Common myeloid progenitor, CD34-positive (primary cell): ENCODE data around the gene KDM4C.
"Not testable (repeated sequence)": the region's sequence is repeated elsewhere in the genome, so short reads cannot be mapped to it uniquely, and the experiment has no call there.

Experiments
- CTCF ChIA-PET: fragments of 350-600 bp; sonication (Branson Sonifier 250); formaldehyde crosslinking; loops from one replicate; lab custom pipeline; 2021; ENCODE audit warnings: antibody characterized with exemption; lab: Charles Lee
- POLR2A ChIA-PET: fragments of 350-600 bp; sonication (Branson Sonifier 250); formaldehyde crosslinking; loops from one replicate; lab custom pipeline; 2021; ENCODE audit warnings: antibody characterized with exemption; lab: Charles Lee
- DNase-seq, 3 donors: peaks; one replicate each; pipeline versions ENCODE4 v3.0.0 to v3.0.0-alpha.2; 2013
- H3K27ac ChIP-seq, 2 experiments: 1 replicate in 1 of 2; 2 replicates in 1 of 2; pipeline ENCODE4 v1.7.0; 2013; ENCODE audit warnings: inconsistent platforms in 2 of 2, low read length in 2 of 2, mild to moderate bottlenecking in 2 of 2, low read depth in 1 of 2, moderate library complexity in 1 of 2; ENCODE audit not compliant: severe bottlenecking in 2 of 2, insufficient read depth in 1 of 2, poor library complexity in 1 of 2
- H3K27me3 ChIP-seq, 5 experiments: replicated peaks in 2 of 5; 1 replicate in 3 of 5; 2 replicates in 2 of 5; pipeline versions ENCODE4 v1.6.1 to v1.7.0; 2013; ENCODE audit warnings: low read length in 4 of 5, mild to moderate bottlenecking in 2 of 5, moderate library complexity in 2 of 5, inconsistent platforms in 1 of 5; ENCODE audit not compliant: insufficient read depth in 5 of 5, control insufficient read depth in 4 of 5
- H3K36me3 ChIP-seq, 4 experiments: 1 replicate in 2 of 4; 2 replicates in 2 of 4; pipeline versions ENCODE4 v1.6.1 to v1.7.0; 2013; ENCODE audit warnings: low read length in 3 of 4, control low read depth in 1 of 4, mild to moderate bottlenecking in 1 of 4; ENCODE audit not compliant: control insufficient read depth in 4 of 4, insufficient read depth in 4 of 4
- H3K4me1 ChIP-seq, 4 experiments: 1 replicate in 3 of 4; 2 replicates in 1 of 4; pipeline versions ENCODE4 v1.6.1 to v1.7.1; 2013; ENCODE audit warnings: low read length in 3 of 4, mild to moderate bottlenecking in 3 of 4, control low read depth in 1 of 4, inconsistent platforms in 1 of 4, moderate library complexity in 1 of 4; ENCODE audit not compliant: control insufficient read depth in 4 of 4, insufficient read depth in 4 of 4; ENCODE audit errors: control extremely low read depth in 1 of 4
- H3K4me3 ChIP-seq, 7 experiments: 1 replicate in 4 of 7; 2 replicates in 3 of 7; pipeline versions ENCODE4 v1.5.1 to v1.7.0; 2013; ENCODE audit warnings: mild to moderate bottlenecking in 7 of 7, low read length in 6 of 7, moderate library complexity in 6 of 7, inconsistent platforms in 2 of 7, low read depth in 2 of 7, control low read depth in 1 of 7; ENCODE audit not compliant: insufficient read depth in 4 of 7, control insufficient read depth in 1 of 7; ENCODE audit errors: extremely low read depth in 1 of 7
- H3K9me3 ChIP-seq, 5 experiments: 1 replicate in 4 of 5; 2 replicates in 1 of 5; pipeline versions ENCODE4 v1.6.1 to v1.7.1; 2013; ENCODE audit warnings: low read length in 4 of 5, mild to moderate bottlenecking in 2 of 5, inconsistent platforms in 1 of 5, low read depth in 1 of 5, moderate library complexity in 1 of 5; ENCODE audit not compliant: control insufficient read depth in 4 of 5, insufficient read depth in 2 of 5; ENCODE audit errors: control extremely low read depth in 1 of 5
- WGBS: methylation state at CpG from one replicate; pipeline ENCODE4 v1.1.5; 2013; ENCODE audit not compliant: insufficient coverage; 5-methylcytosine and 5-hydroxymethylcytosine counted together

KDM4C gene

GRCh38 chr9:6944896-6945295, 187.1 kb downstream of the KDM4C start:
- no peaks in the 10 kb centered on the region for H3K27me3 ChIP-seq
- DNase-seq = no peak
- ChIA-PET CTCF (interaction anchor here (0.9 to 2.4 kb wide), 11 partner anchors 9 to 590 kb away, joined by 3 to 11 read pairs (median 6); no protein-coding TSS in a partner anchor), POLR2A (no interaction called here)
- peaks cover 9 to 20% (median 16%) of the 10 kb centered on the region in 4 experiments for H3K4me1 ChIP-seq
- no peaks in the 10 kb centered on the region for H3K9me3 ChIP-seq
- H3K36me3 ChIP-seq = no peaks in the 10 kb centered on the region
- H3K27ac ChIP-seq = no peak overlapping the region
- WGBS = no CpG with 5 or more reads among the region's 4 CpGs
- H3K4me3 ChIP-seq = no peak overlapping the region

GRCh38 chr9:6945816-6946215, 188.0 kb downstream of the KDM4C start:
- CTCF ChIA-PET = interaction anchor here (2.4 kb wide), 1 partner anchor 106 kb away, joined by 11 read pairs; no protein-coding TSS in a partner anchor
- POLR2A ChIA-PET = no interaction called here
- no peak for DNase-seq

GRCh38 chr9:6946583-6947166, 188.9 kb downstream of the KDM4C start:
- no peak overlapping the region for H3K4me3 ChIP-seq
- DNase-seq = no peak
- WGBS = no CpG with 5 or more reads among the region's 3 CpGs
- no peaks in the 10 kb centered on the region for H3K27me3 ChIP-seq
- no peaks in the 10 kb centered on the region for H3K9me3 ChIP-seq
- POLR2A ChIA-PET = no interaction called here
- H3K27ac ChIP-seq = no peak overlapping the region
- peaks cover 9 to 19% (median 15%) of the 10 kb centered on the region in 4 experiments for H3K4me1 ChIP-seq
- H3K36me3 ChIP-seq = no peaks in the 10 kb centered on the region
- CTCF ChIA-PET = interaction anchor here (1.4 to 1.5 kb wide), 2 partner anchors 10 to 15 kb away, joined by 3 to 4 read pairs; no protein-coding TSS in a partner anchor

More at GRCh38 chr9:6945816-6946215, 188.0 kb downstream of the KDM4C start:
- Histone ChIP-seq H3K27ac (no peak overlapping the region), H3K36me3 (no peaks in the 10 kb centered on the region), H3K4me1 (peaks cover 9 to 20% (median 16%) of the 10 kb centered on the region in 4 experiments), H3K27me3 (no peaks in the 10 kb centered on the region), H3K4me3 (no peak overlapping the region), H3K9me3 (no peaks in the 10 kb centered on the region)

GRCh38 chr9:6948921-6949320, 191.1 kb downstream of the KDM4C start:
- H3K36me3 ChIP-seq, POLR2A ChIA-PET, CTCF ChIA-PET: not testable (repeated sequence)

GRCh38 chr9:6955251-6955921, 197.6 kb downstream of the KDM4C start:
- CTCF ChIA-PET = interaction anchor here (0.7 to 0.9 kb wide), 3 partner anchors 30 to 44 kb away, joined by 3 read pairs; no protein-coding TSS in a partner anchor
- POLR2A ChIA-PET = no interaction called here
- Histone ChIP-seq H3K36me3 (no peaks in the 10 kb centered on the region), H3K27ac (peak overlapping the region in 1 of 2 experiments; percentile 59), H3K4me1 (peaks cover 14 to 51% (median 42%) of the 10 kb centered on the region in 4 experiments), H3K4me3 (peak overlapping the region in 2 of 7 experiments; percentile 38 to 53), H3K9me3 (no peaks in the 10 kb centered on the region), H3K27me3 (no peaks in the 10 kb centered on the region)
- WGBS = 8% methylated on average over 4 of the region's 7 CpGs
- peak; percentile 21 to 81 (median 74) for DNase-seq

More at GRCh38 chr9:6948921-6949320, 191.1 kb downstream of the KDM4C start:
- not testable (repeated sequence) for H3K4me3 ChIP-seq, H3K9me3 ChIP-seq, DNase-seq, H3K27ac ChIP-seq, H3K27me3 ChIP-seq
- H3K4me1 ChIP-seq = peaks cover 3 to 11% (median 6%) of the 10 kb centered on the region in 4 experiments
- WGBS = 99% methylated on average over 16 of the region's 31 CpGs

- H3K4me1 ChIP-seq = peaks cover 24 to 66% (median 49%) of the 10 kb centered on the region in 4 experiments
- no peaks in the 10 kb centered on the region for H3K27me3 ChIP-seq
- H3K4me3 ChIP-seq = no peak overlapping the region
- H3K27ac ChIP-seq = peak overlapping the region in 1 of 2 experiments; percentile 8
- ChIA-PET POLR2A (no interaction called here), CTCF (interaction anchor here (0.7 to 1.2 kb wide), 5 partner anchors 8 to 47 kb away, joined by 3 read pairs; no protein-coding TSS in a partner anchor)
- no peaks in the 10 kb centered on the region for H3K36me3 ChIP-seq
- no peaks in the 10 kb centered on the region for H3K9me3 ChIP-seq
- WGBS = 100% methylated on average over 2 of the region's 2 CpGs
- DNase-seq = peak in 1 of 3 donors; percentile 53
Measured at GRCh38 chr9:6956879-6957278, 199.1 kb downstream of the KDM4C start.
